Kidney epithelial cell (primary cell): ENCODE measurements around the gene DDX5. TPM values are rescaled to one million over a fixed set of nuclear protein-coding genes. Genes with fewer than 3 reads are reported as not detected.

Experiments used
- DNase-seq: peaks from one replicate; pipeline ENCODE4 v3.0.0-alpha.2; 2010; ENCODE audit warnings: low read depth
- H3K27me3 ChIP-seq: 2 replicates; pipeline ENCODE4 v1.6.0; 2011; ENCODE audit warnings: low read length; ENCODE audit not compliant: control insufficient read depth, insufficient read depth
- H3K36me3 ChIP-seq: 2 replicates; pipeline ENCODE4 v1.5.1; 2011; ENCODE audit warnings: low read length; ENCODE audit not compliant: control insufficient read depth, insufficient read depth
- H3K4me3 ChIP-seq: 2 replicates; pipeline ENCODE4 v1.5.1; 2011; ENCODE audit warnings: low read depth, mild to moderate bottlenecking, control low read depth, low read length
- total RNA-seq: library from RNA; depleted of rRNA; stranded (reverse); fragments of >200 nt; gene quantifications from 2 replicates; pipeline ENCODE4 v1.2.3, GENCODE V29; 2015
- TF ChIP-seq, protein P1 (sequence below): IDR thresholded peaks from 2 replicates; pipeline ENCODE4 v1.5.1; 2011; ENCODE audit warnings: mild to moderate bottlenecking, moderate library complexity, low read length, control low read depth, inconsistent platforms; ENCODE audit not compliant: insufficient read depth, poor library complexity, severe bottlenecking

DDX5 gene
- total RNA-seq, 1 donor from 2014 or later, result 1,044 TPM

DNA sequence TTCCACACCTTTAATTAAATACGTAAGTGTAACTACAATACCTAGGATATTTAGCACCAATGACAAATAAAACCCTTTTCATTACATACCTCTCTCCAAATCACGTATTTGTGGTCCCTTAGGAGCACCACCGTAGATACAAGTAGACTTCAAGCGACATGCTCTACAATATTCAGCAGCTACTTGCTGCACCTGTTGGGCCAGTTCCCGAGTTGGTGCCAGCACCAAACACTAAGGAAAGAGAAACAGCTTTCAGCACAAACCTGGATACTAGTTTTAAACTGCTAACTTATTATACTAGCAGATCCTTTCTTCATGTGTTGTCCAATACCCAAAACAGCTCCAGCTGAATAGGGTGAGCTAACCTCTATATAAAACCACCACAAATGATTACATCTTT, 2.7 kb downstream of the DDX5 start:
- Histone ChIP-seq H3K36me3 (peaks cover 7% of the 10 kb centered on the region), H3K27me3 (no peaks in the 10 kb centered on the region), H3K4me3 (no peak overlapping the region)
- DNase-seq, result no peak
- TF ChIP-seq, protein P1, sequence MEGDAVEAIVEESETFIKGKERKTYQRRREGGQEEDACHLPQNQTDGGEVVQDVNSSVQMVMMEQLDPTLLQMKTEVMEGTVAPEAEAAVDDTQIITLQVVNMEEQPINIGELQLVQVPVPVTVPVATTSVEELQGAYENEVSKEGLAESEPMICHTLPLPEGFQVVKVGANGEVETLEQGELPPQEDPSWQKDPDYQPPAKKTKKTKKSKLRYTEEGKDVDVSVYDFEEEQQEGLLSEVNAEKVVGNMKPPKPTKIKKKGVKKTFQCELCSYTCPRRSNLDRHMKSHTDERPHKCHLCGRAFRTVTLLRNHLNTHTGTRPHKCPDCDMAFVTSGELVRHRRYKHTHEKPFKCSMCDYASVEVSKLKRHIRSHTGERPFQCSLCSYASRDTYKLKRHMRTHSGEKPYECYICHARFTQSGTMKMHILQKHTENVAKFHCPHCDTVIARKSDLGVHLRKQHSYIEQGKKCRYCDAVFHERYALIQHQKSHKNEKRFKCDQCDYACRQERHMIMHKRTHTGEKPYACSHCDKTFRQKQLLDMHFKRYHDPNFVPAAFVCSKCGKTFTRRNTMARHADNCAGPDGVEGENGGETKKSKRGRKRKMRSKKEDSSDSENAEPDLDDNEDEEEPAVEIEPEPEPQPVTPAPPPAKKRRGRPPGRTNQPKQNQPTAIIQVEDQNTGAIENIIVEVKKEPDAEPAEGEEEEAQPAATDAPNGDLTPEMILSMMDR, result no peak

DNA sequence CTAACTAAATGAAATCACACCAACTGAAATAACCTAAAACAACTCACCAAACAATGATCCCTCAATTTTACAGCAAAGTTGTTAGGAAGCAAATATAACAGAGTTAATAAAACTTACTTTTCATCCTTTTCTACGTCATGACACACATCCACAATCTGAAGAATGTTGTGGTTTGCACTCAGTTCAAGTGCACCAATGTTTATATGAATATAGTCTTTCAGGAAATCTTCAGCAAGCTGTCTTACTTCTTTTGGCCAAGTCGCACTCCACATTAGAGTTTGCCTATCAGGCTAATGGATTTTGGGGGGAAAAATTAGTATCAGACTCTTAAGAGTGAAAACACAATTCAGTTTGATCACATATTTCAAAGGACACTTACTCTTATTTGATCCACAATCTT, 3.3 kb downstream of the DDX5 start:
- Histone ChIP-seq H3K27me3 (no peaks in the 10 kb centered on the region), H3K4me3 (no peak overlapping the region), H3K36me3 (peaks cover 7% of the 10 kb centered on the region)
- DNase-seq, result no peak
- TF ChIP-seq, protein P1, result no peak

DNA sequence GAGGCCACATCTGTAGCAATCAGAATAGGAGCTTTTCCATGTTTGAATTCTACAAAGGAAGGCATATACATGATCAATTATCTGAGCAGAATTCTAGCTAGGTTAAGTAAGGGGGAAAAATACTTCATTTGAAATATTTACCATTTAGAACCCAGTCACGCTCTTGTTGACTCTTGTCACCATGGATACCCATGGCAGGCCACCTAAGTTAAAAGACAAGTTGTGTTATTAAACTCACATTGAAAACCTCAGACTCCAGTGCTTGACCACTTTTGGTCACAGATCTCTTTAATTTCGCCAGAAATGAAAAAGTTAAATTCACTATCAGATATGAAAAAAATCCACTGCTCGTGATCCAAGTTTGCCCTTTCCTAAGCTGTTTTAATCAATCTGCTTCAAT, 4.1 kb downstream of the DDX5 start:
- TF ChIP-seq, protein P1, result no peak
- Histone ChIP-seq H3K27me3 (no peaks in the 10 kb centered on the region), H3K4me3 (no peak overlapping the region), H3K36me3 (peaks cover 7% of the 10 kb centered on the region)
- DNase-seq, result no peak

DNA sequence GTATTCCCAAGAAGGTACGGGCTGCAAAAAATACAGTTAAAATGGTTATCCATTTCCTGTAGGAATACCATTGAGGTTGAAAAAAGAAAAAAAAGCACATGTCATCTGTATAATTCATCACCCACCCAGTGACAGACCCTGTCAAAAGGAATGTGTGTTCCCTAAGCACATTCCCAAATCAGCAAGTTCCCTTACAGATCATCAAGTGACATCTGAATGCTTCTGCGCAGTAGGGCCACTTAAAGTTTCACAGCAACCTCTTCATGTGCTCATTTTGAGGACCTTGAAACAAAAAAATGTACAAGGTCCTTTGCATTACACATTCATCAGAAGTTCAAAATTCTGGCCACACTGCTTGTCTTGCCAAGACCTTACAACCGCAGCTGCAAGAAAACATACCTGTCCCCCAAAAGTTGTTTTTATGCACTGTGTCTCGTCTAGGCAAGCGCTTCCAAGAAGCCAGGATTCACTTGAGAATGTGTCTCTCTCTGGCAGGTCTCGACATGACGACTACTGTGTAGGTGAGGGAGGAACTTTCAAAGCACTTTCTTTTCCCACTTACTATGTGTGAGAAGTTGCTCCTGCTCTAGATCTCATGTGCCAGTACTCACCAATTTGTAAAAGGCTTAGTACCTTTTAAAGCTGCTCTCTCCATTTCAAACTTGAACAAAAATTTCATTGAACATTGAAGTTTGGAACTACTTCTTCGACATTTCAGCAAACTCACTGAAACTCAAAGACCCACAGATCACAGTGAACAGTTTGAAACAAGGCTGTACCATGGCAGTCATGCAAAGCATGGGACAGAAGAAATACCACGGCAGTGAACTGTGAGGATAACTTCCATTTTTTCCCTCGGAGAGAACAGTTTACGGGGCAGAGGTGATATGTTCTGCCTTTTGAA, 5.0 kb downstream of the DDX5 start:
- TF ChIP-seq, protein P1, result no peak
- Histone ChIP-seq H3K36me3 (peaks cover 7% of the 10 kb centered on the region), H3K27me3 (no peaks in the 10 kb centered on the region), H3K4me3 (no peak overlapping the region)
- no peak for DNase-seq

DNA sequence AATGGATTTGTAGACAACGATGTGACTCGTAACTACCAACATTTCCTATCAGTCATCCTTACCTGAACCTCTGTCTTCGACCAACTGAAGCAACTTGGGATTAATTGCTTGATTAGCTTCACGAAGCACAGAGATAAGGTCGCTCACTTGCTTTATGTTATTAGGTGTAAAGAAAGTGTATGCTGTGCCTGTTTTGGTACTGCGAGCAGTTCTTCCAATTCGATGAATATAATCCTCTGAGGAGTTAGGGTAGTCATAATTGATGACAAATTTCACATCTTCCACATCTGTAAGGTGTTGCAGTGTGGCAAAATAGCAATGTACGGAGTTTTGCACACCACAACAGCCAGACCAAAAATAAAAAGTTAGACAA, 5.6 kb downstream of the DDX5 start:
- Histone ChIP-seq H3K27me3 (no peaks in the 10 kb centered on the region), H3K36me3 (peaks cover 7% of the 10 kb centered on the region), H3K4me3 (no peak overlapping the region)
- DNase-seq, result no peak
- TF ChIP-seq, protein P1, result no peak

DNA sequence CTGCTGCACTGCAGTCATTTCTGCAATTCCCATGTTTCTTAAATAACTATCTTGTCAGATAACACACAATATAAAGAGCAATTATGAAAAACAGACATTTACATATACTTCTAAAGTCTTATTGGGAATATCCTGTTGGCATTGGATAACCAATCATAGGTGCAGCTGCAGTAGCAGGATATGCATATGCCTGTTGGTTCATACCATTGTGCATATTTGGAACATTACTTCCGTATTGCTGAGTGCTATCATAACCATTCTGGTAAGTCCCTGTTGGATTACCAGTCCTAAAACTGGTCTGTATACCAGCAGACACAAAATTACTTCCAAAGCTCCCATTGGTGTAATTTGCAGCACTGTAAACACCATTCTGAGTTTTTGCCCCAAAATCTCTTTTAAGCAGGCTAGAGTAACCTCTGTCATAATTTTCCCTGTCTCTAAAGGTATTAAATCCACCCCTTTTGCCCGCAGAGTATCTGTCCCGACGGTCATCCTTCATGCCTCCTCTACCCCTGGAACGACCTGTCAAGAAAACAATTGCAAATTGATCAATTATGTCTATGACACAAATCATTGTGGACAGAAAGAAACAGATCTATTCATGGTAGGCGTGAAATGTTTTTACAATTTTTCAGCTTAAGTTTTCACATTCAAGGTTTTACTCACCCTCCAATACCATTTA, 6.1 kb downstream of the DDX5 start:
- TF ChIP-seq, protein P1, result no peak
- no peak overlapping the region for H3K4me3 ChIP-seq
- no peak for DNase-seq
- H3K27me3 ChIP-seq, result no peaks in the 10 kb centered on the region
- H3K36me3 ChIP-seq, result peaks cover 7% of the 10 kb centered on the region
